Fibroblast of gingiva (primary cell): ENCODE measurements around the gene IRF2.

Source experiments
- DNase-seq: peaks from one replicate; pipeline ENCODE4 v3.0.0-alpha.2; 2011; ENCODE audit warnings: low read depth

IRF2 gene

DNA sequence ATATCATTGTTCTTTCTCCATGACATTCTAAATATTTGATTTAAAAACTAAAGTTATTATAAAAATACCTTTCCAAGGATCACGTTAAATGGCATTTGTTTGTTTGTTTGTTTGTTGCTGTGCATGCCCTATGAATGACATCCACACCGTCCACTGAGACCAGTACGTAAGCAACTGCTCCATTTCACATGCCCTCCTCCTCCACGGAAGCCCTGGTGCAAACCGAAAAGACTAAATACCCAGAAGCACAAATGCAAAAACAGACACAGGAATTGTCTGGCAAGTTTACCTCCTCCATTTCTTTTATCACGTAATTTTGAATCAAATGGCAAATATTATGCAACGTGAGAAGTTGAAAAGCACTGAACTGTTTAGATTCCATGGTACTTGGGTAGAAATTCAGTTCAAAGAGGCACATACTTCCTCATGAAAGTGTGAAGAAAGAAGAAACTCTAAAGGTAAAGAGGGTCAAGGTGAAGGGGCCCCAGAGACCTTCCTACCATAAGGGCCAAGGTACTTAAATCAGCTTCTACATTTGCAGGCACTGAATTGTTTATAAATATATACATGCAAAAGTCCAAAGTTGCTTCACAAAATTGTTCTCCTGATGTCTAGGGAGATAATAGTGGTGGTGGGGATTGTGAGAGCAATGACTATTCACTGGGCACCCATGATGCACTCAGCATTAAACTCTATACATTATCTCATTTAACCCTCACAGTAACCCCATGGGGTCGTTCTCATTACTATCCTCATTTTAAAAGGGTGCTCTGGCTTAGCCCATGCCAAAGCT lies 23.4 kb downstream of the IRF2 start:
- no peak for DNase-seq

DNA sequence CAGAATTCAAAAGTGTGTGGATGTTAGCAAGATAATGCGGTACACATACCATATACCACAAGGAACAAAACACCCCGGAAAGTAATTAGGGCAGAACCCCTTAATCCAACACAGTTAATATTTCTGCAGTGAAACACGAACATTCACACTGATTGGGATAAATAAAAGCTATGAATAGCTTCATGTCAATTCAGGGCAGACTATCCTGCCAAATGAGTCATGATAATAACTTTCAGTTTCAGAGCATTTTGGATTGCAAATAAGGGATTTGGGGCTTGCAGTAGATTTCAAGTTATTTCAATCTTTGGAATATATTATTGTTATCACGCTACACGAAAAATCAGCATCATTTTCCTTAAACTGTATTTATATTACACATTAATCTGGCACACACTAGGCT lies 24.3 kb downstream of the IRF2 start:
- peak; percentile 72 for DNase-seq

DNA sequence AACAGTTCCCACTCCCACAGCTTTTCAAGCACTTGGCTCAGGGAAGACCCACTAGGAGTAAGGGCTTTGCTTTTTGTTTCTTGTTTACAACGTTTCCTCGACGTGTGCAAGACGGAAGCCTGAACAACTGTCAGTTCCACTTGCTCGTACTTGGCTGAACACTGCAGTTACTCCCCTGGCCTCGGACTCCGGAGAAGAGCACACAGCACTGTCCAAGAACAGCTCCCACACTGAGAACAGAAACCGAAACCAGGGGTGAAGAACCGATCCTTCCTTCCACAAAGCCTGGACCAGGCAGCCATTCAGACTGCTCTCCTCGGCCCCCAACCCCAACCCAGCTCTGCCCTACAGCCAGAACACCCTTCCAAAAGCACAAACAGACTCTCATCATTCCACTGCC lies 25.5 kb downstream of the IRF2 start:
- DNase-seq, result peak; percentile 55

DNA sequence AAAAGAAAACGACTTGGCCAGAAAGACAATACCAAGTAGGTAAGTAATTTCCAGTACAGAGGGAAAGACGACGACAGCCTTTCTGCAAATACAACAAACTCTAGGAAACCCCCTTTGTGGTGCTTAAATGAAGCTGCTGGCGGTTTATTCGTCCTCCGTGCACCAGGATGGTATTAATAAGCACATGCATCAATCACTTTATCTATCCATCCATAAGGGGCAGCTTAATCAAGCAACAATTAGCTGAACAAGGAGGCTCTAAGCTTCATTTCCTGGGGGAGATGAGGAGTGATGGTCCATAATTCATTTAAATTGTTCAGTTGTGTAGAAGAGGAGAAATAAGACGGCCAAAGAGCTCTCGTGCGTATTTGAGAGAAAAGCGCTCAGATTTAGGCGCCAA lies 26.2 kb downstream of the IRF2 start:
- DNase-seq, result no peak

DNA sequence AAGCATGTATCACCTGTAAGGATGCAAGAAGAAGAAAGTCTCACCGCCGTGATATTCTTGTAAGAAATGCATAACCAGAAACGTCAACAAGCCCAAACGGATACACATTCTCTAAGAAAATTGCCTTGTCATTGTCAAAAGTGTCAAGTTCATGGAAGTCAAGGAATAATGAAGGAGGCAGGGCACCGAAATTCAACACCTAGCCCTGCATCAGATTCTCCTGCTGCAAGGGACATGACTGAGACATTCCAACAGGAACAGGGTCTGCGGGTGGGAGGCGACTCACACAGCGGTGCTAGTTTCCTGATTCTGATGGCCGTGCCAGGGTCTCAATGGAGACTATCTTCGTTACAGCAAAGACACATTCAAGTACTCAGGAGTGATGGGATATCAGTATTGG lies 26.7 kb downstream of the IRF2 start:
- DNase-seq, result no peak

DNA sequence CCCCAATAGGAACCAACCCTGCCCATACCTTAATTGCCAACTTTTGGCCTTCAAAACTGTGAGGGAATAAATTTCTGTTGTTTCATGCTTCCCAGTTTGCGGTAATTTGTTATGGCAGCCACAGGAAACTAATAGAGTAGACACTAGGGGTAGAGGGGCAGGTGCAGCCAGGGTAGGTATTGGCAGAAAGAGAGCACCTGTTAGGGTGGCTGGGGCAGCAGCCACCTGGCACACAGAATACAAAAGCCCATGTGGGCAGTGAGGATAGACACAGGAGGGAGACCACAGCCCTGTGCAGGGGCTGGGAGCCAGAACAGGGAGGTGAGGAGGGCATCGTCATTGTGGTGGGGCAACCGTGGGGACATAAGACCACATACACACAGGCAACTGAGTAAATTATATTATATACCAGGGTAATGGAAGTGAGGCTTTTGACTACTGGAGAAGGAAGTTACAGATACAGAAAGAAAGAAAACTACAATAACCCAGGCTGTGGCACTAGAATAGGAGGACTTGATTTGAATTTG lies 28.2 kb downstream of the IRF2 start:
- no peak for DNase-seq

DNA sequence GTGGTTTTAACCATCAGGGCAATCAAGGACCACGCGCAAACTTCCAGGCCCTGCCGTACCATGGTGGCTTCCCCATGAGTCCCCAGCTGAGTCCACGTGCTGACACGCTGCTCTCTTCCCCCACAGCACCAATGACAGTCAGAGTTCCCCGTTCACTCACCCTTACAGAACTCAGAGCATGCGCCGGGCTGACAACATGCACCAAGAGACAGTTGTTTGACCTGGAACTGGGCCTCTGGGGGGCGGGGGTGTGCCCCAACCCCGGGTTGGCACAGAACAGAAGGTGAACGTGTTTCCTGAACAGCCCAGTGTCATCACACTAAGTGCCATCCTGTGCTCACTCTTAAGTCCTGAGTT lies 29.4 kb downstream of the IRF2 start:
- DNase-seq, result no peak

DNA sequence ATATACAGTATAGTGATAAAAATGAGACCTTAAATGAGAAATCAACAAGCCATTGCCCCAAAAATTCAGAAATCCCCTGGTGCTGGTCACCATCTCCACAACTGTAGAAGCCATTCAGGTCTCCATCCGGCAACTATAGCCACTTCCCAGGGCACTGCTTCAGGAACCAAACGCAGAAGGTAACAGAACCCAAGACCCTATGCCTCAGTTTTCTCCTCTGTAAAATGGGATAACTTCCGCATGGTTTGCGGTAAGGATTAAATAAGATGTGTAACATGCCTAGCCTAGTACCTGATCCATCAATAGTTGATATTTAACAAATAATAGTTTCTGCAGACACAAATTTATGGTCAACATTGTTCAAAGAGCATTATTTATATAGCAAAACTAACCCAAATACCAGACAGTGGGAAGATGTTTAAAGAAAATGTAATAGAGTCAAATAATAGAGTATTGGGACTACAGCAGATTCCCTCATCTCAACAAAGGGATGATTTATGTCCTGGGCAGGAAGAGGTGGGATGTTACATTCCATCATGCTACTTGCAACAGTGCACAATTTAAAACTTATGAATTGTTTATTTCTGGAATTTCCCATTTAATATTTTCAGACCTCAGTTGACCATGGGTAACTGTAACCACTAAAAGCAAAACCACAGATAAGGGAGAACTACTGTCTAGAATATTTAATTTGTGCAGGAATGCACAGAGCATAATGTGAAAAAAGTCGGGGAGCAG lies 30.0 kb downstream of the IRF2 start:
- DNase-seq, result no peak

DNA sequence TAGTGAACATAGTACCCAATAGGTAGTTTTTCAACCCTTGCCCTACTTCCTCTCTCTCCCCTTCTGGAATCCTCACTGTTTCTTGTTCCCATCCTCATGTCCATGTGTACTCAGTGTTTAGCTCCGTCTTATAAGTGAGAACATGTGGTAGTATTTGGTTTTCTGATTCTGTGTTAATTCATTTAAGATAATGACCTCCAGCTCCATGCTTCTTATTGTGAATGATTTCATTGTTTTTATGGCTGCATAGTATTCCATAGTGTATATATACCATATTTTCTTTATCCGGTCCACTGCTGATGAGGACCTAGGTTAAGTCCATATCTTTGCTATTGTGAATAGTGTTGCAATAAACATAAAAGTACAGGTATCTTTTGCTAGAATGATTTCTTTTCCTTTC lies 31.0 kb downstream of the IRF2 start:
- DNase-seq, result no peak

DNA sequence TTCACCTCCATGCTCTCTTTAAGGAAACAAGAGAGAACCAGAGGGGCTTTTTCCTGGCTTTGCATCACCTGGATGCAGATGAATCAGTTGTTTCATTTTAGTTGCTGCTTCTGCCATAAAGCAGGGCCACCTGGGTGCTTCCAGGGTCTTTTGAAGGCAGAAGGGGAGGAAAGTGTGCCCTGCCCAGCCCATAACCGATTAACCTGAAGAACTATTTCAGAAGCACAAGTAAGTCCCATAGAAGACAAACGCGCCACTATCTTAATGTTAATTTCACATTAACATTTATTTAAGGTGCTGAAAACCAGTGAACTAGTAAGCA lies 32.1 kb downstream of the IRF2 start:
- no peak for DNase-seq

DNA sequence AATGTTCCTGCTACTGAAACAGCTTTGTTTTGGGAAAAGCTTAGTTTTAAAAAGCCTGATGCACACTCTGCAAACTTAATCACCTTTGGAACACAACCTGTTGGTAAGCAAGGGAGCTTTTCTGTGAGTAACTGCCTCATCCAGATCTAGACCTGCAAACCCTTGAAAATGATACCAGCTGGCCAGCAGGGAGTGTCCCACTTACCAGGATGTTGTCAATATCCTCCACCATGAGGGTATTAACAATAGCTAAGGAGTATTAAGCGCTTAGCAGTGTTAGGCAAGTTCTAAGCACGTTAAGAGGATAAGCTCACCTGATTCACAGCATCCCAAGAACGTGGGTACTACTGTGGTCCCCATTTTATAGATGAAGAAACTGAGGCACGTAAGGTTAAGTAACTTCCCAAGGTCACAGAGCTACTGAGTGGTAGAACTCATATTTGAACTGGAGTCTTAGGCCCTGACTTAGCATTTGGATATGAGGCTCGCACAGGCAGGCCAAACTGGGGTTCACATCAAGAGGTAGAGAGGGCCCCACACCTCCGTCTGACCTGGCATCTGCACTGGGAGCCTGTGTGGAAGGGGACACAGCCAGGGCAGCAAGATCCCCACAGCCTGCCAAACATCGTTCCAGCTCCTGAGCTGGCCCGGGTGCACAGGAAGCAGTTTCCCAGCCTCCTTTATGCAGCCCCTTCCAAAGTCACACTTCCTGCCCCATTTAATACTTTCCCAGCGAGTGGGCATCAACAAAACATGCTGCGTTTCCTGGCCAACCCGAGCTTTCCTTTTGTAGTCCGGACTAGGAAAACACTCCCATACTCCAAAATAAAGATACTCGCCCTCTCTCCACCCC lies 32.7 kb downstream of the IRF2 start:
- no peak for DNase-seq

DNA sequence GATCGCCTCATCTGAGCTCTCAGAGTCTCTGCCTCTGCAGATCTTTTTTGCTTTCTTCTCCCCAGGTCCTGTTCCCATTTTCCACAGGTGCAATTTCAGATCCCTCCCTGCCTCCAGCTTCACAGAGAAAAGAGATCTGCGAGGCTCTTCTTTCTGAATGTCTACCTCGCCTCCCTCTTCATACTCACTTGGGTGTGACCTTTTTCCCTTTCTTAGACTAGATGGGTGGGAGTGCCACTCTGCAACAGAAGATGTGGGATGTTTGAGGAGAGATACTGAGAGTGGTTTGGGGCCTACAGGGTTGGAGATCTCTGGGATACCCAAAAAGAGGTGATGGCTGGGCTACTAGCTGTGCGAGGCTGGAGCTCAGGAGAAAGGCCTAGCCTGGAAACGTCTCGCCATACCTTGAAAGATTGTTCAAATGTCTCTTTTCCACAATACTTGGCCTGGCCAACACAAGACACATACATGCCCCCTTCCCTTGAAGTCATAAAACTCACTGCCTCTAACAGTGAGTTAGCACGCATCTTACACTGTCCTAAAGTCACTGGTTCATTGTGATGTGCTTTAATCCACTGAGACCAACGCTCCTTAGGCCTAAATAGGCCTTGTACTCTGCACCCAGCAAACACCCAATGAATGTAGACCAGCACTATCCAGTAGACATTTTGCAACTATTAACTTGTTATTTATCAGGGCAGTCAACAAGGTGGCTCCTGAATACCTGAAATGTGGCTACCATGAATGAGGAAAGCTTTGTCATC lies 33.6 kb downstream of the IRF2 start:
- DNase-seq, result no peak

DNA sequence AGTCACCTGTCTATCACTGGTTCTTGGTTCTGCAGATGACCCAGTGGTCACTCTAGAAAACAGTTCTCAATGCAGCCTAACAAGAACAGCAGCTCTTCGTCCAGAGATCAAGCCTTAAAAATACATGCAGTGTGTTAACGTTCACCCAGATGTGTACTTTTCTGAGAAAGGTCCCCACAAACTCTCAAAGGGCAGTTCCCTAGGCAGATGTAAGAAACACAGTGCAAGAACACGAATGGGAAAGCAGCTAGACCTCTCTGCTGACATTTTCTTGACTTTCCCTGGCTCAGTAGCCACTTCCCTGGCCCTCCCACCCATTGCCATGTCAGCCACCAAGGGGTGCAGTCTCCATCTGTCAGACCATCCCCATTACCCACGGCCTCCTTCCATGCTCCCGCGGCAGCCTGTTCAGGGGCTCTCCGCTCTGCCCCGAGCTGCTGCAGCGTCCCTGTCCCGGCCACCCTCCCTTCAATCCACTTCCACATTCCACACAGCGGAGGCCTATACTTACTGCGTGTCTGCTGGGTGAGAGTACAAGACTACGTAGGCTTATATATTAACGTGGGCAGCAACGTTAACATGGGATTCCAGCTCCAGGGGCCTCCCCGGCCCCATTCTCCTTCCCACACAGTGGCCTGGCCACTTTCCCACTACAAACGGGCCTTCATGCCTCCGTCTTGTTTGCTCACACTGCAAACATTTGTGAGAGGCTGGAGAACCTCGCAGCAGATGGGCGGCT lies 34.3 kb downstream of the IRF2 start:
- no peak for DNase-seq

DNA sequence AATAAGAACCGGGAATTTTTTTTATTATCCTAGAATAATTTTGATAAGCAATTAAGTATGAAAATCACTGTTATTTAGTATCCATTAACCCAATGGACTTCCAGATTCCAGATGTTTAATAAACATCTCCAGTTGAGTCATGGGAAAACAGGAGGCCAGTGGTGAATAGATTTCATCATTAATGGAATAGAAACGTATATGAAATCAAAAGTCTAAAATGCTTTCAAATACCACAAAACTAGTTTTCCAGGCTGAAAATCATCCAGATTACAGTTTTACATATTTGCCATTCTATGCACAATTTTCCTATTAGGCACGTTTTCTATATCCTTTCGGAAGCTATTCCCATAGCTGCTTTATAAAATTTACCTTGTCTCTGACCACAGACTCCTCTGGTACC lies 35.0 kb downstream of the IRF2 start:
- no peak for DNase-seq

DNA sequence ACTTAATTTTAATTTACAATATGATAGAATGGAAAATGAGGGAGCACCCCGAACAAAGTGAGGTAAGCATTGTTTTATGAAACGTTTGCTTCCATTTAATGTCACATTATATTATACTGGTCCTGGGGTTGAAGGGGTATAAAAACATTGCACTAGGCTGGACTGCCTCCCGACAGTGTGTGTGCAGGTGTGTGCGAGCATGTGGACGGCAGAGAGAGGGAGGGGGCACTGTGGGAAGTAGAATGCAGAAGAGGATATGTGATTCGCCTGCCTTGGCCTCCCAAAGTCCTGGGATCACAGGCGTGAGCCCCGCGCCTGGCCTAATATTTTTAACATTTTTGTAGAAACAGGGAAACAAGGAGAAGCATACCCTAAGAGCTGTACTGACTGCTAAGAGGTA lies 36.0 kb downstream of the IRF2 start:
- no peak for DNase-seq

DNA sequence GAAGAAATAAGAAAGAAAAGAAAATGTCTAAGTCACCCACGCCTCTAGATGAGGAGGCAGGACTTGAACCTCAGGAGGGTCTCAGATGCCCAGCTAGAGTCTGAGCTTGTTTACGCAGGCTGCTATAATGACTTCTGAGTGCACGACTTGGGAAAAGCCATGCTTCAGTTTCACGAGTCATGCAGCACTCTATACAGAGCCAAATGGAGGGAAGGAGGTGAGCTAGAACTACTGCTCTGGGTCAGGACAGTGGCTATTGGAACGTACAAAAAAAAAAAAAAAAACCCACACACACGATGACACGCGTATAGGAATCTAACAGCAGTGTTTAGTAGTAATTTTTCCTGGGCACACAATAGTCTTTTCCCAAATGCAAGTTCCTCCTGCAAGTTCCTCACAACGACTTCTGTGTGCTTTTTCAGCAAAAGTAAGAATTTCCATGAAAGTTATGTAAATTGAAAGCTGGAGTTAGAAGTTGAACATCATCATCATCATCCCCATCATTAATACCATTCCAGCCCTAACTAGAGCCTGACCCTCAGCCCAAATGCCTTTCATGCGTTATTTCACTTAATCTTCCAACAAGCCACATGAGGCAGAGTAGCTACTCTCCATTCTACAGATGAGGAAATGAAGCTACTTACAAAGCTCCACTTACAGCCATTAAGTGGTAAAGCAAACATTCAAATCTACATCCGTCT lies 36.6 kb downstream of the IRF2 start:
- no peak for DNase-seq

DNA sequence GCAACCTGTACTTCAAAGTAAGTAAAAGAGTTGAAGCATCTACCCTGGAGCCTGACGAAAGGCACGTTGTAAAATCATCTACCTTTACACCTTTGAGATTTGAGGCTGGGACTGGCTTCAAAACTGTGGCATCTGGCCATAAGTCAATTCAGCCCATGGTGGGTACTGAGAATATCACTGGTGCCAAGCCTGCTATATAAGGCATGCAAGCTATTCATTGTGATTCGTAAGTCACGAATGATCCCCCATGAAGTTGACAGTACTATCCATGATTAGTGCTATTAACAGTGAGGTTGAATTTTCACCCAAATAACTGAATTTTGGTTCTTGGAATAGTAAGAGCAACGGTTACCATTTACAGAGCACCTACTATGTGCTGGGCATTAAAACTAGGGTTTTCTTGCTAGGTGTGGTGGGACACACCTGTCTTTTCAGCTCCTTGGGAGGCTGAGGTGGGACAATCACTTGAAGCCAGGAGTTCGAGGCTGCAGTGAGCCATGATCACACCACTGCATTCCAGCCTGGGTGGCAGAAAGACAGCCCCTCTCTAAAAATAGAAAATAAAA lies 39.8 kb downstream of the IRF2 start:
- no peak for DNase-seq

DNA sequence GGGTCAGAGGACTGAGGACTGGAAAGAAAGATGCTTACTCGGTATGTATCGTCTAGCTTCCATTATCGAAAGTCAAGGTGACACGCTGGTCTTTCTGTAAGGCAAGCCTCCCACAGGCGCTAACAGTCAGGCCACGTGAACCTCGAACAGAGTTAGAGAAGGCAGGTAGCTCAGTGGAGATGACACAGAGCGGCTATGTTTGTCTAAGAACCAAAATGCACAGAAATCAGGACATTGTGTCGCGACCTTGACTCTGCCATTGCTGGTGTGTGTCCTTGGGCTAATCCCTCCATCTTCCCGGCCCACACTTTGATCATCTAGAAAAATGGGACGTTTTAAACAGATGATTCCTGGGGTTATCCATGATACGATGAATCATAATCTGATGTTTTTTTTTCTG lies 40.3 kb downstream of the IRF2 start:
- no peak for DNase-seq

DNA sequence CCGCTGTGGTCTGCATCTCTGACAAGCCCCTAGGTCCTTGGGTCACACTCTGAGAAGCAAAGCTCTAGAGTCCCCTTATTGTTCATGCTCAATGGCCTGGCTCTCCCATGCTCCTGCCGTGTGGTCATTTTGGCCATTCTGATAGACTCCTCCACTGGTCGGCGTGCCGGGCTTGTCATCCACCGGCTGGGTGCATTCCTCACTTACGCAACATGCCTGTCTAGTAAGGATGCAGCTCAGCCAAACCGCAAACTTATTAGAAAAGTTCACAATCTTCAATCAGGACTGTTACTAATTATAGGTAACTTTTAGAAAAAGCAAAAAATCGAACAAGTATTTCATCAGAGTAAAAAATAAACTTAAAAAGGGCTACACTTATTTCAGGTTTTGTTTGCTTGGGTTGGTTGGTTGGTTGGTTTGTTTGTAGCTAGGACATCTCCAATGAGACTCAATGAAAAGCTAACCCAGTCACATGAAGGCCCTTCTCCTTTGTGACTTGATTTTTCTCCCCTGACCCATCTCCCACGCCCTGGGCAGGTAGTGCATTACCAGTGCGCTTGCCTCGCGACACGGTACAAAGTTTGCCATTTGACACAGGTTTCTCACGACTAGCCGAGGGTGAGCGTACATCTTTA lies 41.0 kb downstream of the IRF2 start:
- DNase-seq, result peak; percentile 60
